GM15510 (cell line): Measurements from ENCODE around the gene TUFM.

Experiments
- POLR2A ChIP-seq: IDR thresholded peaks from 3 replicates; pipeline ENCODE4 v1.6.1; 2011; ENCODE audit warnings: borderline replicate concordance; ENCODE audit not compliant: insufficient read length; ENCODE audit errors: extremely low read depth

TUFM gene

DNA sequence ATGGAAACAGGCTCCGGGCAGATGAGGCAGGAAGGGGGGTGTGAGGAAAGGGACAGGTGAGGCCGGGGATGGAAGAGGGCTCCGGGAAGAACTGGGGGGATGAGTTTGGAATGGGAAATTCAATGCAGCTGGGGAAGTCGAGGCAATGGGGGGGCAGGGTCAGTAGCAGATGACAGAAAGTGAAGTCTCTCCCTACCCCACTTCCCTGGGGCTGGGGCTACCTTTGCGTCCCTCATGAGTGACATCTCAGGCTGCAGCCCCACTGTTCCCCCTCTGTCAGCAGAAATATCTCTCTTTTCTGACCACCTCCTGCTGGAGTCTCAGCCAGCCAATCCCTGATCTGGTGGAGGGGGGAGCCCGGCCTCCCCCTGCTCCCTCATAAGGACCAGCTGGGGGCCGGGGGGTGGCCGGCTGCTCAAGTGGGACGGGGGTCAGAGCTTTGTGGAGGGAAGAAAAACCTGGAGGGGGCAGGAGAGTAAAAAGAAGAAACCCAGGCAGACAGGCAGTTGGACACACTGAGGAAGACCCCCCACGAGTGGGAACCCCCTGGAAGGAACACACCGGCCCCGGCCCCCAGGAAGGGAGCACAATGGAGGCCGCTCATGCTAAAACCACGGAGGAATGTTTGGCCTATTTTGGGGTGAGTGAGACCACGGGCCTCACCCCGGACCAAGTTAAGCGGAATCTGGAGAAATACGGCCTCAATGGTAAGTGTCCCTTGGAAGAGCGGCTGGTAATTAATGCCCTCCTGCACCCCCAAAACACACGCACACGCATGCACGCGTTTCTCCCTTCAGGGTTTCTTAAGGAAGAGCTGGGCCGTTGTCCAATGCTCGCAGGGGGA, 32.2 kb upstream of the TUFM start, which contains the start of gene ATP2A1:
TSS of gene ATP2A1 (plus strand) at position 406 of the 844 bp plus-strand sequence. CDS start at position 590, 184 bp downstream.
- TF ChIP-seq POLR2A = no peak

DNA sequence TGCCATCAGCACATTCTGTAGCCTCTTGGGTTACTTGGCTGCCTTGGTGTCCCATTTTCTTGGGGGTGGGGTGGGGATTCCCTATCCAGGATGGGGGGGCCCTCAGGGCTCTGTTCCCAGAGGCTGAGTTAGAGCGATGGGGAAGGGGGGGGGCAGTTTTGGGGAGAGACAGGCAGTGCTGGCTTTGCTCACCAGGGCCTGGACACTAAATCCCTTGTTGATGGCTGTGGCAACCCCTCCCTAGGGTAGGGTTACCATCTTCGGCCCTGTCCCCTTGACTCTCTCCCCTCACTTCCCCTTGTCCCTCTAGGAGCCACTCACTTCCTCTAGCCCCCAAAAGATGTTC, 31.5 kb upstream of the TUFM start:
- no peak for TF ChIP-seq POLR2A

DNA sequence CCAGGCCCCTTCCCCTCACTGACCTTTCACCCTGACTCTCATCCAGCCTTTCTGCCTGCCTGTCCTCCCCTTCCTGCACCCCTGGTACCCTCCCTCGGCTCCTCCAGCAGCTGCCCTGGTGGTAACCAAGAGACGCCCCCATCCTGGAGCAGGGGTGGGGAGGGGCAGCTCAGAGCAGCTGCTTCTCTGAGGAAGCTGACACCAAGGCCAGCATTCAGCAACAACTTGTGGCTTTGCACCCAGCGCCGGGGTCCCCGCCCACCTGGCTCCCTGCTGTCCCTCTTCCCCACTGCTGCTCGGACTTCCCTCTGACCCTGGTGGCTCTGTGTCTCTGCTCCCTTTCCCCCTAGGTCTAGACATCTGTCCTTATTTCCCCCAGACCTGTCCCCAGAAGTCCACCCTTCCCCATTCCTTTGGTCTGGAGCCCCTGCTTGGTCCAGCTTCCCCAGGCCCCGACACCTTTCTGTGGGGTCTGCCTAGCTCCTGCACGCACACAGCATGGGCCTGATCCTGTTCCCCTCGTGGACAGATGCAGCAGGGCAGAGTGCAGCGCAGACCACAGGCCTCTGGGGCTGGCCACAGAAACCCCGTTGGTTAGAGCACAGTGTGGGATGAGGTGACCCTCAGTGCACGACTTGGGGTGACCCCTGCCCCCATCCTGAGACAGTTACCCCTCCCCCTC, 31.0 kb upstream of the TUFM start:
- no peak for TF ChIP-seq POLR2A

DNA sequence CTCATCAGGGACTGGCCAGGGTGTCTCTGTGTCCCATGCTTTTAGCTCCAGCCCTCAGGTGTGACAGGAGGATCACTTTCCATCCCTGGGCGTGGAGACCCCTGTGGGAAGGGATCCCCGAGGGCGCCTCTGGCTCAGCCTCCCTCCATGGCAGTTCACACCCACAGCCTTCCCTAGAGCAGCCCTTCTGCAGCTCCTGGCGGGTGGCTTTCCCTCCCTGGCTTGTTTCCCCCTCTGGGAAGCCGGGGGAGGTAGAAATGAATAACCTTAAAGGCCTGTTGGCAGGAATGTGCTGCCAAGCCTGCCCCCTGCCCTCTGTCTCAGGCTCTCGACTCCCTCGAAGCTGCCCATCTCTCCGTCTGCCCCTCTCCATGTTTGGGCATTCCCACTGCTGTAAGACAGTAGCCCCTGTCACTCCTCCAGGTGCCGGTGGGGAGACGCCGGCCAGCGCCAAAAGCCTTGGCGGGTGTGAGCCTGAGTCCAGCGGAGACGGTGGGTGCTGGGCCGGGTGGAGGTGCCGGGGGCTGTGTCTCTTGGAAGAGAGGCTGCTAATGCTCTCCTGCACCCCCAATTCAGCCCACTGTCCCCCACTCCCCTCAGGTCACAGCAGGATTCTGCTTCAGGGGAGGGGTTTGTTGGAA, 30.0 kb upstream of the TUFM start:
- TF ChIP-seq POLR2A = no peak

DNA sequence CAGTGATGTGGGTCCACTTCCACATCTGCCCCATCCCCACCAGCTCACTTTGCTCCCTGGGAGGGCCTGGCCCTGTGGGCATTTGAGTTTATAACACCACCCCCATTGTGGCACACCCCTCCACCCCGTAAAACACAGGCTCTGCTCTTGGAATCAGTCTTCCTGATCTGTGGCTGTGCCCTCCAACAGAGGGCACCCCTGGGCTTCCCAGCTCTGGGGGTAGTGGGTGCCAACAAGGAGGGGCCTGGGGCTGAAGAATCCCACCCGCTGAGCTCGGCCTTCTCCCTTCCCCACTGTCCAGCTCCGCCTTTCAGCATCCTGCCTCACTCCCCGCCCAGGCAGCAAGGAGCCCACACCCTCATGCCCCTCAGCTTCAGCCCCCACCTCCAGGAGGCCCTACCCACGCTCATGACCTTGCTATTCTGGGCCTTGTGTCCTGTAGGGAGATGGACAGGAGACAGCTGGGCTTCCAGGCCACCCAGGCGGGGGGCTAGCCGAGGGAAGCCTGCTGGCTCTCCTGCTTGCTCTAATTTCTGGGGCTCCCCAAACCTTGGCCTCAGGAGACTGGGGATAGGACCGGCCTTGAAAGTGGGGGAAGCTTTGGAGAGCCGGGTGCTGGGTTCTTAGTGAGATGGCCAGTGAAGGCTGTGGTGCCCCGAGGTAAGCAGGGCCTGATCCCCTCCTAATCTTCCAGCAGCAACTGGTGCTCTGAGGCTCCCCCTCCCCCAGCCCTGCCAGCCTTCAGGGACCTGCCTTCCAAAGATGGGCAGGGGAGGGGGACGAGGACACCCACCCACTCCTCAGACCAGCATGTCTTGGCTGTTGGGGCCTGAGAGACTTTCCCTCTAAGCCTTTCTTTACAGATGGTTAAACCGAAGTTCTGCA, 29.2 kb upstream of the TUFM start:
- TF ChIP-seq POLR2A = no peak

DNA sequence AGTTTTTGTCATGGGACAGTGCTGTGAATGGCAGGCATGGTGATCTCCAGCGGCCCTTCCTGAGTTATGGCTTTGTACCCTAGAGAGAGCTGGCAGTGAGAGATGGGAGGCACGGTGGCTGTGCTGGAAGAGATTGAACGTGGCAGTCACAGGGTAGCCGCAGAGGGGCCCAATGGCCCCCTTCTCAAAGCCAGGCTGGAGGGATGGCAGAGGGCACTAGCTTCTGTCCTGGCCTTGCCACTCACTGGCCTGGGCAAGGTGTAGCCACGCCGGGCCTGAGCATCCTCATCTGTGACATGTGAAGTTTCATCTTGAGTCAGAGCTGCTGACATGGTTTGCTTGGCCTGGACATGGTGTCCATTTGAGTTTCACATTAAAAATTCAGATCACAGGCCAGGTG, 28.3 kb upstream of the TUFM start:
- no peak for TF ChIP-seq POLR2A

DNA sequence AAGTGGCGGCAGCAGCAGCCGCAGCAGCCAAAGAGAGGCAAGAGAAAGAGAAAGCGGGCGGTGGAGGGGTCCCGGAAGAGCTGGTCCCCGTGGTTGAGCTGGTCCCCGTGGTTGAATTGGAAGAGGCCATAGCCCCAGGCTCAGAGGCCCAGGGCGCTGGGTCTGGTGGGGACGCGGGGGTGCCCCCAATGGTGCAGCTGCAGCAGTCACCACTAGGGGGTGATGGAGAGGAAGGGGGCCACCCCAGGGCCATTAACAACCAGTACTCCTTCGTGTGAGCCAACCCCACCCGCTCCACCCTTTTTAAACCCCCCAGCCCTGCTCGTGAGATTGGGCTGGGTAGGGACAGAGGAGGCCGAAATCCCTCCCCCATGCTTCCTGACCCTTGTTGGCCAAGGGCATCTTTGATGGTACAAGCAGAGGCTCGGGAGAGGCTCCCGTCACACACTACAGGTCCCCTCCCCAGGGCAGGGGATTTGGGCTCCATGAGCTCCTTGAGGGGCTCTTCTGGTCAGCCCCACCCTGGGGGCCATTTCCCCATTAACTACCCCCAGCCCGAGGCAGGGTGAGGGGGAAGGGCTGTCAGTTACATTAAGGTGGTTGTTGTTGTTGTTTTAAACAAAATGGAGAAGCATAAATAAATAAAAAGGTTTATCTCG, 27.5 kb upstream of the TUFM start:
- no peak for TF ChIP-seq POLR2A

DNA sequence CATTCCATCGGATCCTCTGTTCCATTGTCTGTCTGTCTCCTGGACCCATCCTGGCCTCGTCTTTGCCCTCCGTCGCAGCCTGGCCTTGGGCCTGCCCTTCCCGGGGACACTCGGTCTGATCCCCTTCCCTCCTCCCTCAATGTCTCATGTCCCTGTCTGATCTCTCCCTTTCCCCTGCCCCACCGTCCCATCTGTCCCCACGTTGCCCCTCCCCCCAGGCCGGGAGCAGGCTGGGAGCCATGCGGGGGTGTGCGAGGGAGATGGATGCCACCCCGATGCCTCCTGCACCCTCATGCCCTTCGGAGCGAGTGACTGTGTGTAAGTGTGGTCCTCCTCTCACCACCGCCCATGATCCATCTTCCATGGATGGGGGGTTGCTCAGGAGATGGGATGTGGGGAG, 26.8 kb upstream of the TUFM start:
- no peak for TF ChIP-seq POLR2A

DNA sequence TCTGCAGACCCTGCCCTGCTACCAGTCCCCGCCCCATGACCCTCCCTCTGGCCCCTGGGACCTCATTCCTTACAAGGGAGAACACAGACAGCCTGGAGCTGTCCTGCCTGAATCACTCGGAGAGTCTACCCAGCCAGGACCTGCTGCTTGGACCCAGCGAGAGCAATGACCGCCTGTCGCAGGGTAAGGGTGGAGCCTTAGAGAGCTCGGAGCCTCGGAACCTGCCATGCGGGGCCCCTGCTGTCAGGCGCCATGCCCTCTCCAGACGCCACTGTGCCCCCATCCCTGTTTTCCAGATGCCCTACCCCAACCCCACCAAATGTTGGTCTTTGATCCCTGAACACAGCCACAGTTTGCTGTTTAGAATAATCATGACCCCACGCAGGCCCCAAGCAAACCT, 23.1 kb upstream of the TUFM start:
- no peak for TF ChIP-seq POLR2A

DNA sequence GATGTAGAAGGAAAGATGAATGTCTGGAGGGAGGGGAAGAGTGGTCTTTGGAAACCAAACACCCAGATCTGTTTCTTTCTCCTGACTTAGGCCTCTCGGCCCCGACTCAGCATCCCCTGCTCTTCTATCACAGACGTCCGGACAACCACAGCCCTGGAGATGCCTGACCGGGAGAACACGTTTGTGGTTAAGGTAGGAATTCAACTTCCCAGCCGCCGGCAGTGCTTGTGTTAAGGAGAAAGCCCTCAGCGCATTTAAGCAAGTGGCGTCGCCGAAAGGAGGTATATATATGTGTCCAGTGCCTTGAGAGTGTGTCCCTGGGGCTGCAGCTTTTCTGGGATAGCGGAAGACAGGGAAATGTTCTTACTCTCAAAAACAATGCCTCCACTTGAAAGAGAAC, 21.1 kb upstream of the TUFM start:
- no peak for TF ChIP-seq POLR2A

DNA sequence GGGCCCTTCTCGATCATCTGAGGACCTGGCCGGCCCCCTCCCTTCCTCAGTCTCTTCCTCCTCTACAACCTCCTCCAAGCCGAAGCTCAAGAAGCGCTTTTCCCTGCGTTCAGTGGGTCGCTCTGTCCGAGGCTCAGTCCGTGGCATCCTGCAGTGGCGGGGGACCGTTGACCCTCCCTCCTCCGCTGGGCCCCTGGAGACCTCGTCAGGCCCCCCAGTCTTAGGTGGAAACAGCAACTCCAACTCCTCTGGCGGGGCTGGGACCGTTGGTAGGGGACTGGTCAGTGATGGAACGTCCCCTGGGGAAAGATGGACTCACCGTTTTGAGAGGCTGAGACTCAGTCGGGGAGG, 20.3 kb upstream of the TUFM start:
- no peak for TF ChIP-seq POLR2A

DNA sequence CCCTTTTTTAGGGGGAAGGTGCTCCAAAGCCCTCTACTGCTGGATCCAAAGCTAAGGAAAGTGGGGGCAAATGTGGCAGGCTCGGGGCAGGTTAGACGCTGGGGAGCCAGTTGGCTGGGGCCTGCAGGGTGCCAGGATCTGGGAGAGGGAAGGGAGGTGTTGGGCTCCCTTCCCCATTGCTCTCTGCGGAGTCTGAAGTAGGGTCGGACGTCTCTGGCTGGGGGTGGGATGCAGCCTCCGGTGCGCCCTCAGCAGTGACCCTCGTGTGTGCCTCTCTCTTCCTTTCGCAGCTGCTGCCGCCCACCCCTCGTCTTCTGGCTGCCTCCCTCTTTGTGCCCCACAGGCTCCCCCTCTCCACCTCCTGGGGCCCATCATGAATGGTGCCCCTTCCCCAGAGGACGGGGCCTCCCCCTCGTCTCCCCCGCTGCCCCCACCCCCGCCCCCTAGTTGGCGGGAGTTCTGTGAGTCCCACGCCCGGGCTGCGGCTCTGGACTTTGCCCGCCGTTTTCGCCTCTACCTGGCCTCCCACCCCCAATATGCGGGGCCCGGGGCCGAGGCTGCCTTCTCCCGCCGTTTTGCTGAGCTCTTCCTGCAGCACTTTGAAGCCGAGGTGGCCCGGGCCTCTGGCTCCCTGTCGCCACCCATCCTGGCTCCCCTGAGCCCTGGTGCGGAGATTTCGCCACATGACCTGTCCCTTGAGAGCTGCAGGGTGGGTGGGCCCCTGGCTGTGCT, 19.7 kb upstream of the TUFM start:
- no peak for TF ChIP-seq POLR2A

DNA sequence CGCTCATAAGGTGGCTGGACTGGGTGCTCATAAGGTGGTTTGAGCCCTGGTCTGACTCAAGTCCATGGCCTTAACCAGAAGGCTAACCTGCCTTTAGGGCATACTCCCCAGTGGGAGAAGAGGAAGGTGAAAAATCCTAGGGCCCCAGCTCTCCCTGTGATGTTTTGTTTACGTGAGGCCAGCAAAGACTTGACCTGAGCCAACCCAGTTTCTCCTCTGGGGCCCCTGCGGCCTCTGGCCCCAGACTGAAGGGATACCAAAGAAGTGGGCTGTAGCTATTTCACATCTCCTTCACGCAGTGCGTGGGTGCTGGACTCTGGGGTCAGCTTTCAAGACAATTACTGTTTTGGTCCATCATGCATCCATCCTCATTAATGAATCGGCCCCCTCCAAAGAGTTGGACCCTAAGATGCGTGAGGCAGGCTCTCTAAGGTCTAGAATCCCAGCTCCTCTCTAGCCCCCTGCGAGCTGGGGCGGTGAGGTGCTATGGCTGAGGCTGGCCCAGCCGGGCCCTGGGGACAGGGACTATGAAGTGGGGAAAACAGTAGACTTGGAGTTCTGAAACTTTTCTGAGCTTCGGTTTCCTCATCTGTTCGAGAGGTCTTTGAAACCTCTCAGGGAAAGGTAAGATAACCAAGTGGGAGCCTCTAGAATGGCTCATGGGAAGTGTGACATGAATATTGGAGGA, 19.0 kb upstream of the TUFM start:
- no peak for TF ChIP-seq POLR2A
